SK-N-SH treated with all-trans-retinoic acid at 6 μM for 48 hours (cell line): ENCODE measurements around the gene CA11.
"Not testable (repeated sequence)": the region's sequence is repeated elsewhere in the genome, so short reads cannot be mapped to it uniquely, and the experiment has no call there.

Experiments used
- ATAC-seq: fragments of 200-7000 bp; cut with Tn5 transposase; 3 replicates; pipeline ENCODE4 v1.9.1; 2020; ENCODE audit warnings: mild to moderate bottlenecking, moderate library complexity
- ARNTL ChIP-seq: fragments of 450-650 bp; formaldehyde crosslinking; IDR thresholded peaks from 2 replicates; pipeline ENCODE4 v1.5.0; 2020; ENCODE audit warnings: low read depth, mild to moderate bottlenecking, moderate library complexity, borderline replicate concordance
- BACH2 ChIP-seq: fragments of 250-450 bp; sonication (Bioruptor Pico); IDR thresholded peaks from 2 replicates; pipeline ENCODE4 v1.9.0; 2021; ENCODE audit warnings: mild to moderate bottlenecking, borderline replicate concordance
- CSDC2 ChIP-seq: fragments of 250-450 bp; sonication (Bioruptor Pico); IDR thresholded peaks from 2 replicates; pipeline ENCODE4 v1.5.0; 2020; ENCODE audit warnings: mild to moderate bottlenecking, moderate library complexity
- CSRNP3 ChIP-seq: fragments of 250-450 bp; sonication (Bioruptor Pico); IDR thresholded peaks from 2 replicates; pipeline ENCODE4 v1.5.1; 2021; ENCODE audit warnings: mild to moderate bottlenecking, moderate library complexity
- ESRRG ChIP-seq: fragments of 250-450 bp; sonication (Bioruptor Pico); IDR thresholded peaks from 2 replicates; pipeline ENCODE4 v1.6.1; 2021; ENCODE audit warnings: mild to moderate bottlenecking
- GLIS3 ChIP-seq: fragments of 250-450 bp; sonication (Bioruptor Pico); IDR thresholded peaks from 2 replicates; pipeline ENCODE4 v1.5.0; 2020; ENCODE audit warnings: mild to moderate bottlenecking, moderate library complexity
- ISL1 ChIP-seq: fragments of 250-450 bp; sonication (Bioruptor Pico); IDR thresholded peaks from 2 replicates; pipeline ENCODE4 v2.1.2; 2022; ENCODE audit warnings: mild to moderate bottlenecking, moderate library complexity
- OSR1 ChIP-seq: fragments of 250-450 bp; sonication (Bioruptor Pico); IDR thresholded peaks from 2 replicates; pipeline ENCODE4 v1.8.0; 2022; ENCODE audit warnings: moderate library complexity, mild to moderate bottlenecking, inconsistent platforms
- PPARA ChIP-seq: fragments of 250-450 bp; sonication (Bioruptor Pico); IDR thresholded peaks from 2 replicates; pipeline ENCODE4 v1.5.0; 2020; ENCODE audit warnings: mild to moderate bottlenecking, borderline replicate concordance
- RARB ChIP-seq: fragments of 250-450 bp; sonication (Bioruptor Pico); IDR thresholded peaks from 2 replicates; pipeline ENCODE4 v1.8.0; 2021; ENCODE audit warnings: mild to moderate bottlenecking, moderate library complexity
- SNAI2 ChIP-seq: fragments of 250-450 bp; sonication (Bioruptor Pico); IDR thresholded peaks from 2 replicates; pipeline ENCODE4 v1.5.0; 2020; ENCODE audit warnings: mild to moderate bottlenecking, moderate library complexity
- TCF4 ChIP-seq: fragments of 250-450 bp; sonication (Bioruptor Pico); IDR thresholded peaks from 2 replicates; pipeline ENCODE4 v1.8.0; 2021; ENCODE audit warnings: mild to moderate bottlenecking, moderate library complexity, borderline replicate concordance
- TOX ChIP-seq: fragments of 250-450 bp; sonication (Bioruptor Pico); IDR thresholded peaks from 2 replicates; pipeline ENCODE4 v1.8.0; 2021; ENCODE audit warnings: mild to moderate bottlenecking, moderate library complexity, borderline replicate concordance
- ZC3H10 ChIP-seq: fragments of 250-450 bp; sonication (Bioruptor Pico); IDR thresholded peaks from 2 replicates; pipeline ENCODE4 v1.5.1; 2021; ENCODE audit warnings: mild to moderate bottlenecking, moderate library complexity
- ZFP3 ChIP-seq: fragments of 250-450 bp; sonication (Bioruptor Pico); IDR thresholded peaks from 2 replicates; pipeline ENCODE4 v1.5.0; 2020; ENCODE audit warnings: mild to moderate bottlenecking, moderate library complexity
- ZFP30 ChIP-seq: fragments of 450-650 bp; formaldehyde crosslinking; IDR thresholded peaks from 2 replicates; pipeline ENCODE4 v1.5.0; 2022; ENCODE audit warnings: mild to moderate bottlenecking, moderate library complexity
- ZNF565 ChIP-seq: fragments of 450-650 bp; formaldehyde crosslinking; conservative IDR thresholded peaks from 2 replicates; pipeline ENCODE4 v1.5.0; 2020; ENCODE audit warnings: low read depth, mild to moderate bottlenecking, moderate library complexity
- ZNF70 ChIP-seq: fragments of 450-650 bp; formaldehyde crosslinking; IDR thresholded peaks from 2 replicates; pipeline ENCODE4 v1.5.0; 2020; ENCODE audit warnings: mild to moderate bottlenecking, moderate library complexity
- ZNF8 ChIP-seq: fragments of 450-650 bp; formaldehyde crosslinking; IDR thresholded peaks from 2 replicates; pipeline ENCODE4 v1.5.0; 2020; ENCODE audit warnings: mild to moderate bottlenecking, moderate library complexity
- TF ChIP-seq, protein P1 (sequence below): fragments of 250-450 bp; sonication (Bioruptor Pico); IDR thresholded peaks from 2 replicates; pipeline ENCODE4 v1.8.0; 2021; ENCODE audit warnings: low read depth, mild to moderate bottlenecking, moderate library complexity, borderline replicate concordance
- TF ChIP-seq, protein P2 (sequence below): fragments of 250-450 bp; sonication (Bioruptor Pico); IDR thresholded peaks from 2 replicates; pipeline ENCODE4 v1.5.1; 2020; ENCODE audit warnings: low read depth, mild to moderate bottlenecking, moderate library complexity
- TF ChIP-seq, protein P3 (sequence below): fragments of 250-450 bp; sonication (Bioruptor Pico); IDR thresholded peaks from 2 replicates; pipeline ENCODE4 v1.8.0; 2020; ENCODE audit warnings: mild to moderate bottlenecking, moderate library complexity, borderline replicate concordance

Gene CA11

GRCh38 chr19:48683349-48683748, 37.4 kb upstream of the CA11 start:
- no peak for ATAC-seq
- TF ChIP-seq, protein P1, sequence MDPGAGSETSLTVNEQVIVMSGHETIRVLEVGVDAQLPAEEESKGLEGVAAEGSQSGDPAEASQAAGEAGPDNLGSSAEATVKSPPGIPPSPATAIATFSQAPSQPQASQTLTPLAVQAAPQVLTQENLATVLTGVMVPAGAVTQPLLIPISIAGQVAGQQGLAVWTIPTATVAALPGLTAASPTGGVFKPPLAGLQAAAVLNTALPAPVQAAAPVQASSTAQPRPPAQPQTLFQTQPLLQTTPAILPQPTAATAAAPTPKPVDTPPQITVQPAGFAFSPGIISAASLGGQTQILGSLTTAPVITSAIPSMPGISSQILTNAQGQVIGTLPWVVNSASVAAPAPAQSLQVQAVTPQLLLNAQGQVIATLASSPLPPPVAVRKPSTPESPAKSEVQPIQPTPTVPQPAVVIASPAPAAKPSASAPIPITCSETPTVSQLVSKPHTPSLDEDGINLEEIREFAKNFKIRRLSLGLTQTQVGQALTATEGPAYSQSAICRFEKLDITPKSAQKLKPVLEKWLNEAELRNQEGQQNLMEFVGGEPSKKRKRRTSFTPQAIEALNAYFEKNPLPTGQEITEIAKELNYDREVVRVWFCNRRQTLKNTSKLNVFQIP (CRISPR knock-in tag): no peak
- TF ChIP-seq ZNF8 (CRISPR knock-in tag) (no peak), RARB (CRISPR knock-in tag) (no peak), ZNF70 (CRISPR knock-in tag) (no peak)

- no peak for ATAC-seq
- TF ChIP-seq TCF4 (CRISPR knock-in tag) (no peak), ZC3H10 (CRISPR knock-in tag) (no peak), OSR1 (CRISPR knock-in tag) (no peak), ISL1 (no peak), TOX (CRISPR knock-in tag) (no peak), RARB (CRISPR knock-in tag) (no peak), ZNF565 (CRISPR knock-in tag) (no peak), ZNF70 (CRISPR knock-in tag) (no peak), SNAI2 (CRISPR knock-in tag) (no peak), ARNTL (CRISPR knock-in tag) (no peak), ZNF8 (CRISPR knock-in tag) (no peak), GLIS3 (no peak), ZFP30 (no peak), CSRNP3 (no peak), BACH2 (CRISPR knock-in tag) (no peak), ZFP3 (CRISPR knock-in tag) (no peak), PPARA (CRISPR knock-in tag) (no peak), ESRRG (CRISPR knock-in tag) (no peak)
- TF ChIP-seq, protein P2, sequence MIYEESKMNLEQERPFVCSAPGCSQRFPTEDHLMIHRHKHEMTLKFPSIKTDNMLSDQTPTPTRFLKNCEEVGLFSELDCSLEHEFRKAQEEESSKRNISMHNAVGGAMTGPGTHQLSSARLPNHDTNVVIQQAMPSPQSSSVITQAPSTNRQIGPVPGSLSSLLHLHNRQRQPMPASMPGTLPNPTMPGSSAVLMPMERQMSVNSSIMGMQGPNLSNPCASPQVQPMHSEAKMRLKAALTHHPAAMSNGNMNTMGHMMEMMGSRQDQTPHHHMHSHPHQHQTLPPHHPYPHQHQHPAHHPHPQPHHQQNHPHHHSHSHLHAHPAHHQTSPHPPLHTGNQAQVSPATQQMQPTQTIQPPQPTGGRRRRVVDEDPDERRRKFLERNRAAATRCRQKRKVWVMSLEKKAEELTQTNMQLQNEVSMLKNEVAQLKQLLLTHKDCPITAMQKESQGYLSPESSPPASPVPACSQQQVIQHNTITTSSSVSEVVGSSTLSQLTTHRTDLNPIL (CRISPR knock-in tag): no peak
Observed at GRCh38 chr19:48681127-48681470, 35.1 kb upstream of the CA11 start.

- no peak for ATAC-seq
- TF ChIP-seq ZFP30: no peak
- no peak for TF ChIP-seq ZFP3 (CRISPR knock-in tag)
- TF ChIP-seq PPARA (CRISPR knock-in tag): no peak
- no peak for TF ChIP-seq ARNTL (CRISPR knock-in tag)
- no peak for TF ChIP-seq CSRNP3
- TF ChIP-seq ESRRG (CRISPR knock-in tag): no peak
- TF ChIP-seq ISL1: no peak
- TF ChIP-seq BACH2 (CRISPR knock-in tag): no peak
- no peak for TF ChIP-seq TCF4 (CRISPR knock-in tag)
- TF ChIP-seq, protein P2 (CRISPR knock-in tag): no peak
- no peak for TF ChIP-seq SNAI2 (CRISPR knock-in tag)
- TF ChIP-seq, protein P3, sequence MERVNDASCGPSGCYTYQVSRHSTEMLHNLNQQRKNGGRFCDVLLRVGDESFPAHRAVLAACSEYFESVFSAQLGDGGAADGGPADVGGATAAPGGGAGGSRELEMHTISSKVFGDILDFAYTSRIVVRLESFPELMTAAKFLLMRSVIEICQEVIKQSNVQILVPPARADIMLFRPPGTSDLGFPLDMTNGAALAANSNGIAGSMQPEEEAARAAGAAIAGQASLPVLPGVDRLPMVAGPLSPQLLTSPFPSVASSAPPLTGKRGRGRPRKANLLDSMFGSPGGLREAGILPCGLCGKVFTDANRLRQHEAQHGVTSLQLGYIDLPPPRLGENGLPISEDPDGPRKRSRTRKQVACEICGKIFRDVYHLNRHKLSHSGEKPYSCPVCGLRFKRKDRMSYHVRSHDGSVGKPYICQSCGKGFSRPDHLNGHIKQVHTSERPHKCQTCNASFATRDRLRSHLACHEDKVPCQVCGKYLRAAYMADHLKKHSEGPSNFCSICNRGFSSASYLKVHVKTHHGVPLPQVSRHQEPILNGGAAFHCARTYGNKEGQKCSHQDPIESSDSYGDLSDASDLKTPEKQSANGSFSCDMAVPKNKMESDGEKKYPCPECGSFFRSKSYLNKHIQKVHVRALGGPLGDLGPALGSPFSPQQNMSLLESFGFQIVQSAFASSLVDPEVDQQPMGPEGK (CRISPR knock-in tag): no peak
- TF ChIP-seq TOX (CRISPR knock-in tag): no peak
- TF ChIP-seq ZNF70 (CRISPR knock-in tag): no peak
- no peak for TF ChIP-seq RARB (CRISPR knock-in tag)
- TF ChIP-seq, protein P1 (CRISPR knock-in tag): no peak
- no peak for TF ChIP-seq GLIS3
- no peak for TF ChIP-seq CSDC2 (CRISPR knock-in tag)
- TF ChIP-seq OSR1 (CRISPR knock-in tag): no peak
Observed at GRCh38 chr19:48680436-48681126, 34.6 kb upstream of the CA11 start.

DNA sequence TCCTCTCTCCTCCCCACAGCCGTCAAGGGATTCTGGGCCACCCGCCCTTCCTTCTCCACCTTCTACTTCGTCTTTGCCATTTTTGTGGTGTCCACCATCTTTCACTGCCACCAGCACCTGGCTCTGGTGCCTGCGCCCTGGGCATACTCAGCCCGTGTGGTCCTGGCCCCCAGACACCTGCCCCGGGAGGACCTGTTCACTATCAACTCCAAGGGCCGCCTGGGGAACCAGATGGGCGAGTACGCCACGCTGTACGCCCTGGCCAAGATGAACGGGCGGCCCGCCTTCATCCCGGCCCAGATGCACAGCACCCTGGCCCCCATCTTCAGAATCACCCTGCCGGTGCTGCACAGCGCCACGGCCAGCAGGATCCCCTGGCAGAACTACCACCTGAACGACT, 34.0 kb upstream of the CA11 start:
- not testable (repeated sequence) for ATAC-seq
